Mesodermal cell (in vitro differentiated cells): ENCODE data around the gene UFSP1.
A peak's percentile ranks its signal among the peaks of the same experiment; 100 is the strongest.

Experiments used
- H3K27ac ChIP-seq: 2 replicates; pipeline ENCODE4 v1.7.0; 2013; ENCODE audit warnings: mild to moderate bottlenecking, low read depth, low read length, moderate library complexity; ENCODE audit not compliant: severe bottlenecking
- H3K36me3 ChIP-seq: 2 replicates; pipeline ENCODE4 v1.7.1; 2013; ENCODE audit warnings: mild to moderate bottlenecking, low read length, moderate library complexity; ENCODE audit not compliant: control insufficient read depth, insufficient read depth
- H3K4me1 ChIP-seq: one replicate; pipeline ENCODE4 v1.7.1; 2013; ENCODE audit warnings: mild to moderate bottlenecking, low read length; ENCODE audit not compliant: insufficient read depth, control insufficient read depth, poor library complexity, severe bottlenecking
- H3K4me3 ChIP-seq: 2 replicates; pipeline ENCODE4 v1.7.0; 2013; ENCODE audit warnings: low read length, control low read depth, mild to moderate bottlenecking; ENCODE audit not compliant: insufficient read depth, poor library complexity, severe bottlenecking; ENCODE audit errors: extremely low read depth
- H3K9me3 ChIP-seq: 2 replicates; pipeline ENCODE4 v1.7.1; 2013; ENCODE audit warnings: mild to moderate bottlenecking, low read length, moderate library complexity; ENCODE audit not compliant: control insufficient read depth
- WGBS, 2 experiments: methylation state at CpG; one replicate each; pipeline ENCODE4 v1.1.5; 2013; ENCODE audit warnings: missing lambda C conversion rate in 2 of 2; ENCODE audit not compliant: insufficient coverage in 2 of 2; 5-methylcytosine and 5-hydroxymethylcytosine counted together

UFSP1 gene

DNA sequence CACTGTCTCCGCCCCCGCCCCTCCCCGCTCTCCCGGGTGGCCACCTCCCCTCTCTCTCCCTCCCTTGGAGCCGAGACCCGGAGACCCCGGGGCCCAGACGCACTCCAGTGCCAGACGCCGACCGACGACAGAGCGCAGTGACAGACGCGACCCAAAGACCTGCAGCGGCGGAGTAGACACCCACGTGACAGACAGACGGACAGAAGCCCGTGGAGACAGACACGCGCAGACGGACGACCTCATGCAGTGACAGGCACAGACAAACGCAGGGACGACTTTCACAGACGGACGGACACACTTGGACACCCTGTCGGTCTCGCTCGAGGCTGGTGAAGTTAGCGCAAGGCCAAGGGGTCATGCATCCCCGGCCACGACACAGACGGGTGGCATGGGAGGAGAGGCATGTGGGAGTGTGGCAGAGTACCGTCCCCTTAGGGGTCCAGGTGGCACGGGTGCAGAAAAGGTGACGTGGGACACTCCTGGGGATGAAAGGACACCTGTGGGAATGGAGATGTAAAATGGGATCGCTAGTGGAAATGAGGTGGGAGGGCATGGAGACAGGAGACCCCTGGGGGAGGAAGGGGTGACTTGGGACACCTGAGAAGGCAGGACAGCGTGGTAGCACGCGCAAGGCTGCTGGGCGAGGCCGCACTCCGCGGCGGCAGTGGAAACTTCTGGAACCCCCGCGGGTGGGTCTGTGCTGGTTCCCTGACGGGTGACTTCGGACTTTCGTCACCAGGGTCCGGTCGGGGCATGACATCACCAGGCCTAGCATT lies 6.6 kb upstream of the UFSP1 start:
- Histone ChIP-seq H3K27ac (no peak overlapping the region), H3K36me3 (peaks cover 3% of the 10 kb centered on the region), H3K4me3 (peak overlapping the region; percentile 69), H3K9me3 (no peaks in the 10 kb centered on the region), H3K4me1 (peaks cover 11% of the 10 kb centered on the region)
- WGBS, 2 experiments, result 5 to 7% methylated on average over 48 to 50 of the region's 54 CpGs

DNA sequence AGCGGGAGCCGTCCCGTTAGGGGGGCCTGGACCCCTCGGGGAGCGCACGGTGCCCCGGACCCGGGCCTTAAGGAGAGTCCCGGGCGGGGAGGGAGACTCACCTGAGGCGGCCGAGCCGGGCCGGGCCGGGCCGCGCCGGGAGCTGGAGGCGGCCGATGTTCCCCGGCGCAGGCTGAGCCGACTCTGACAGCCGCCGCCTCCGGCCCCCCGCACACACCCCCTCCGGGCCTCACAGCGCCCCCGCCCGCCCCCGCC lies 6.1 kb upstream of the UFSP1 start, which contains the start of gene ACHE:
Gene ACHE (minus strand): TSS at position 188 of the 255 bp plus-strand sequence. CDS start 1,656 bp downstream, outside the sequence.
- Histone ChIP-seq H3K27ac (no peak within 1 kb of the TSS), H3K9me3 (no peaks in the 10 kb centered on the region), H3K36me3 (peaks cover 3% of the 10 kb centered on the region), H3K4me1 (peaks cover 12% of the 10 kb centered on the region), H3K4me3 (peak within 1 kb of the TSS; percentile 69)
- WGBS, 2 experiments, result 0 to 1% methylated on average over 10 to 18 of the region's 32 CpGs

DNA sequence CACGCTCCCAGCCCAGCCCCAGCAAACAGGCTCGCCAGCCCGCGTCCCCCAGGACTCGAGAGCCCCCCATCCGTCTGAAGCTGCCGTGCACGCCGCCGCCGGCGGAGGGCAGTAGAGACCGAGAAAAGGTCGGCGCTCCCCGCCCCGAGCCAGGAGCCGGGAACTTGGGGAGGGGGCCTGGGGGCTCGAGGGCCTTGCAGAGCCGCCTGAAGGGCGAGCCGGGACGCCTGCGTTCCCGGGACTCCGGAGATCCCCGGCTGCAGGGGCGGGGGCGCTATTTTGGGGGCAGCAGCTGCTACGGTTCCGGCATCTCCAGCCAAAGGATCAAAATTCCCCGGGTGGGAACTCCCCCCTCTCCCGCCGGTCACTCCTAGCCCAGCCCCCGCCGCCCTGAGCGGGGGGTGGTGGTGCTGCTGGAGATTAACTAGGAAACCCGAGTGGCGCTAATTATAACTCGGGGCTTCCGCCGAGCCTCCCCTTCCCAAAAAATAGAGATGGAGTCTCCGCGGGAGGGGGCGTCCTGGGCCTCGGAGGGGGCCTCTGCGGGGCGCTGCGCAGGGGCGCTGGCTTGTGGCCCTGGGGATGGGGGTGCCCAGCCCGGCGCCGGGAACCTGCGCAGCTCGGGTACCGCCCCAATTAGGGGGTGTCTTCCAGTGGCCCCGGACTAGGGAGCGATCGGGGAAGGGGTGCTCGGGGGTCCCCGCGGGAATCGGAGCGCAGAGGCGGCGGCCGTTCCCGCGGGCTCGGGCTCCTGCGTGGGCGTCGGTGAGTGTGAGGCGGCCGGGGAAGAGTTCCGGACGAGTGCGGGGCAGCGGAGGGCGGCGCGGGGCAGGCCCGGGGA lies 5.6 kb upstream of the UFSP1 start:
- H3K4me3 ChIP-seq, result peak overlapping the region; percentile 69

DNA sequence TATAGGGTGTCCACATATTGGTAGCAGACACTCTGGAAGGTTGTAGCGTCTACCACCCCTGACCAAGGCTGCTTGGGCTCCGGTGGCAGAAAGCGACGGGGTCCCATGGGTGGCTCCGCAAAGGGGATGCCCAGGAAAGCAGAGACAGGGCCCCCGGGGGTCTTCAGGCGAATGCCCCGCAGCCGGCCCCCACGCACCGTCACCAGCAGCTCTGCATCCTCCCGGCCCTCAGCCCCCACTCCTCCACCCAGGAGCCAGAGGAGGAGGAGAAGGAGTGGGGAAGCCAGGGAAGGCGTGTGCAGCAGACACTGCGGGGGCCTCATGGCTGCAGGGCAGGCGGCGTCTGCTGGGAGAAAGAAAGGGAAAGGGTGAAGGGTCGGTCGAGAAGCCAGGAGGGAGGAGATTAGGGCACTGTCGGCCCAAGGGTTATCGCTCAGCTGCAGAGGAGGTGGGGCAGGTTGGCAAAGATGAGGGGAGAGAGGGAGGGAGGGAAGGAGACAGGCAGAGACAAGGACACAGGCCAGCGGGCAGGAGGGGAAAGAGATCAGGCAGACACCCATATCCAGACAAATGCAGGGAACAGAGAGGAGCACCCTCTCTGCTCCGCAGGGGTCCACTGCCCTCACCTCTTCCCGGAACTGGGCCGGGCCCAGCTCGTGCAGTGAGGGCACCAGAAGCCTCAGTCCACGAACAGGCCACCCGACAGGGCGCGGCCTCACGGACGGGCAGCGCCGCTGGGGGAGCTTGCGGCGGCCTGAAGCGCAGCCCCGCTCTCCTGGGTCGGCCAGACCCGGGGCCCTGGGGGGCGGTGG lies 4.6 kb upstream of the UFSP1 start:
- Histone ChIP-seq H3K9me3 (no peaks in the 10 kb centered on the region), H3K36me3 (peaks cover 3% of the 10 kb centered on the region), H3K4me1 (peaks cover 16% of the 10 kb centered on the region), H3K4me3 (peak overlapping the region; percentile 69), H3K27ac (no peak overlapping the region)
- WGBS, 2 experiments, result 43 to 53% methylated on average over 31 to 37 of the region's 40 CpGs

More for the DNA sequence above, 5.6 kb upstream of the UFSP1 start:
- Histone ChIP-seq H3K36me3 (peaks cover 3% of the 10 kb centered on the region), H3K27ac (no peak overlapping the region), H3K9me3 (no peaks in the 10 kb centered on the region), H3K4me1 (peaks cover 16% of the 10 kb centered on the region)
- 0% methylated on average over 51 to 76 of the region's 83 CpGs for WGBS, 2 experiments

DNA sequence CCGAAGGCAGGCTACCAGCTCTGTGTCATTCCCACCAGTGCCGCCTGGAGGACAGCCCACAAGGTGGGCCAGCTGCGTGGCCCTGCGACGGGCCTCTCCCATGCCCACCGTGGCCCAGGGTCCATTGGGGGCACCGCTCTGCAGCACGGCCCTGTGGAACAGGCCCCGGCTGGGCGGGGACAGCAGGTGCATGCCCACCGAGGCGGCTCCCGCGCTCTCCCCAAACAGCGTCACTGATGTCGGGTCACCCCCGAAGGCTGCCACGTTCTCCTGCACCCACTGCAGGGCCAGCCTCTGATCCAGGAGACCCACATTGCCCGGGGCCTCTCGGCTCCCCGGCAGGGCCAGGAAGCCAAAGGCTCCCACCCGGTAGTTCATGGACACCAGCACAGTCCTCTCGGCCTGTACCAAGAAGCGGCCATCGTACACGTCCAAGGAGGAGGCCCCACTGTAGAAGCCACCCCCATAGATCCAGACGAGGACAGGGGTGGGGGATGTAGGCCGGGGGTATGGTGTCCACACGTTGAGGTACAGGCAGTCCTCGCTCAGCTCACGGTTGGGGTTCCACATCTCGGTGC lies 3.9 kb upstream of the UFSP1 start:
- no peak overlapping the region for H3K27ac ChIP-seq
- H3K9me3 ChIP-seq, result no peaks in the 10 kb centered on the region

DNA sequence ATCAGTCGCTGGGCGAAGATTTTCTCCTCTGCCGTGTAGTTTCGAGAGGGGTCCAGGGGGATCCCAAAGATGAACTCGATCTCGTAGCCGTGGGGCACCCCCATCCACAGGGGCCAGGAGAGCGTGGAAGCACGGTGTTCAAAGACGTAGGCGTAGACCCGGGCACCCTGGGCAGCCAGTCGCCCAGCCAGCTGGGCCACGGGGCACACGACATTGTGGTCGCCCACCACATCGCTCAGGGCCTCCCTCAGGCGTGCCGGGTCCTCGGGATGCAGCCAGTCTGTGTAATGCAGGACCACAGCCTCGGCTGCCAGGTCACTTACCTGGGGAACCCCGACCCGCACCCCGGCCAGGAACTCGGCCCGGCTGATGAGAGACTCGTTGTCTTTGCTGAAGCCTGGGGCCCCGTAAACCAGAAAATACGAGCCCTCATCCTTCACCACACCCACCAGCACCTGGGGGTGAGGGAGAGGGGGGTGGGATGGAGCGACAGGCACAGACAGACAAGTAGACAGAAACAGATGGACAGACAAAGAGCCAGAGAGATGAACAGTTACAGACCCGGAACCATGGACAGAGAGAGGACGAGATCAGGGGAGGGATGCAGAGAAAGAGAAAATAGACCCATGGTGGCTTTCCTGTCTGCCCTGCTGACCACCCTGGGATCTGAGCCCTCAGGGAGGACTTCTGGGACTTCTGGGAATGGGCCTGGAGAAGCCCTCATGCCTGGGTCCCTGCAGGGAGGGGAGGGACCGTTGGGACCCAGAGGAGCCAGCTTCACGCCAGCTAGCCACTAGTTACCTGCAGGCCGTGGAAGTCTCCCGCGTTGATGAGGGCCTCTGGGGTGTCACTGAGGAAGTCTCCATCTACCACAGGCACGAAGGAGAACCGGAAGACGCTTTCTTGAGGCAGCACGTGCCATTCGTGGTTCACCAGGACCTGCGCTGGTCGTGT lies 3.1 kb upstream of the UFSP1 start:
- no peak overlapping the region for H3K27ac ChIP-seq
- H3K4me1 ChIP-seq, result peaks cover 16% of the 10 kb centered on the region
- H3K9me3 ChIP-seq, result no peaks in the 10 kb centered on the region
- peaks cover 16% of the 10 kb centered on the region for H3K36me3 ChIP-seq
- 95 to 96% methylated on average over 35 to 37 of the region's 44 CpGs for WGBS, 2 experiments
- H3K4me3 ChIP-seq, result no peak overlapping the region

More for the DNA sequence above, 3.9 kb upstream of the UFSP1 start:
- Histone ChIP-seq H3K4me1 (peaks cover 16% of the 10 kb centered on the region), H3K36me3 (peaks cover 8% of the 10 kb centered on the region), H3K4me3 (no peak overlapping the region)
- WGBS, 2 experiments, result 94 to 95% methylated on average over 27 to 29 of the region's 32 CpGs

DNA sequence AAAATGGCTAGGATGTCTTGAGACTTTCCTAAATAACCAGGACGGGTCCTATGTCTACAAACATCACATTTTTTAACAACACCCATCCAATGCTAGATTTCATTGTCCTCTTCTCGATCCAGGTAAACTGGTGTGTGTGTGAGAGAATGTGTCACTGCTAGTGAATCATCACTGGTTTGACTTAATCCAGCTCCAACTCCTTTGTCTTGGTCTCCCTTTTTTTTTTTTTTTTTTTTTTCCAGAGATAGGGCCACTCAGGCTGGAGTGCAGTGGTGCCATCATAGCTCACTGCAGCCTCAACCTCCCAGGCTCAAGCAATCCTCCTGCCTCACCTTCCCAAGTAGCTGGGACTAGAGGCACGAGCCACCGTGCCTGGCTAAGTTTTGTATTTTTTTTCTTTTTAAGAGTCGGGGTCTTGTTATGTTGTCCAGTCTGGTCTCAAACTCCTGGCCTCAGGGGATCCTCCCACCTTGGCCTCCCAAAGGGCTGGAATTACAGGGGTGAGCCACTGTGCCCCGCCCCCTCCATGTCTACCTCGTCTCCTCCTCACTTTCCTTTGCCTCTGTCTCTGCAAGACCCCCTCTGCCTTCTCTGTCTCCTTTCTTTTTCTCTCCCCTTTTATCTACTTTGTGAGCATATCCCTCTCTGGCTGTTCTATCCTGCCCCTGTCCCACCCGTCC lies 2.2 kb upstream of the UFSP1 start:
- 90 to 97% methylated on average over 3 to 4 of the region's 8 CpGs for WGBS, 2 experiments
- Histone ChIP-seq H3K4me1 (peaks cover 20% of the 10 kb centered on the region), H3K36me3 (peaks cover 25% of the 10 kb centered on the region), H3K9me3 (no peaks in the 10 kb centered on the region), H3K4me3 (no peak overlapping the region), H3K27ac (peak overlapping the region; percentile 86)

DNA sequence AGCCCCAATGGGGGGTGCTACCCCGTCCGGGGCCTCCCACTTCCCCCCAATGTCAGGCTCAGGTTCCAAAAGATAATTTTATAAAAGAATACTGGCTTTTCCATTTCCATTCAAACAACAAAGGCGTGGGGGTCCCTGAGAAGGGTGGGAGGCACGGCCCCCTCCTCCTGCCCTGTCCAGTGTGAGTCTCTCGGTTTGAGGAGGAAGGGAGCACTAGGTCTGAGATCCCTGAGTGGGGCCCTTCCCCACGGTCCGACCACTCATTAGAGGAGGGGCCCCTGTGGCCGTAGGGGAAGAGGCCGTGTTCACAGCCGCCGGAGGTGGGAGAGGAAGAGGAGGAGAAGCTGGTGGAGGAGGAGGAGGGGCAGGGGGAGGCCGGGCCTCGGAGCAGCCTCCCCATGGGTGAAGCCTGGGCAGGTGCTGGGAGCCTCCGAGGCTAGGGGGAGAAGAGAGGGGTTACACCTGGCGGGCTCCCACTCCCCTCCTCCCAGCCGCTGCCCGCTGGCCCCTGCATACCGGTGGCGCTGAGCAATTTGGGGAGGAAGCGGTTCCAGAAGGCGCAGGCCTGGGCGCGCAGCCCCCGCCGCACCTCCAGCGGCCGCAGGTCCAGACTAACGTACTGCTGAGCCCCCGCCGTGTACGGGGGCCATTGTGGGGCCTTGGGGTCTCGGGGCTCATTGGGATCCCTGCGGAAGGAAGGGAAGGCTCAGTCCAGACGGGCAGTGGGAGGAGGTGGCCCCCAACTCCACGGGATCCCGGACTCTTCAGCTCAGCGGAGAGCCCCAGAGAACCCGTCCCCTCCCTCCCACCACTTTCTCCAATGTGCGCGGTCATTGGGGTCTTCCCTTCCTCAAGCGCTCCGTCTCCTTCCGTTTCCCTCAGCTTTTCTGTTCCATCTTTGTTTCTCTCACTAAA lies 1.4 kb upstream of the UFSP1 start:
- H3K4me1 ChIP-seq, result peaks cover 15% of the 10 kb centered on the region
- H3K27ac ChIP-seq, result peak overlapping the region; percentile 86
- 47 to 48% methylated on average over 26 to 31 of the region's 43 CpGs for WGBS, 2 experiments
- peaks cover 33% of the 10 kb centered on the region for H3K36me3 ChIP-seq
- no peaks in the 10 kb centered on the region for H3K9me3 ChIP-seq
- H3K4me3 ChIP-seq, result peak overlapping the region; percentile 52
